ENCODE measurements around the gene STAC3. TPM values are rescaled to one million over a fixed set of nuclear protein-coding genes. Genes with fewer than 3 reads are reported as not detected.
A peak's percentile ranks its signal among the peaks of the same experiment; 100 is the strongest.

The STAC3 gene
- total RNA-seq, 1 experiment from 2014 or later, result 2.5 TPM

DNA sequence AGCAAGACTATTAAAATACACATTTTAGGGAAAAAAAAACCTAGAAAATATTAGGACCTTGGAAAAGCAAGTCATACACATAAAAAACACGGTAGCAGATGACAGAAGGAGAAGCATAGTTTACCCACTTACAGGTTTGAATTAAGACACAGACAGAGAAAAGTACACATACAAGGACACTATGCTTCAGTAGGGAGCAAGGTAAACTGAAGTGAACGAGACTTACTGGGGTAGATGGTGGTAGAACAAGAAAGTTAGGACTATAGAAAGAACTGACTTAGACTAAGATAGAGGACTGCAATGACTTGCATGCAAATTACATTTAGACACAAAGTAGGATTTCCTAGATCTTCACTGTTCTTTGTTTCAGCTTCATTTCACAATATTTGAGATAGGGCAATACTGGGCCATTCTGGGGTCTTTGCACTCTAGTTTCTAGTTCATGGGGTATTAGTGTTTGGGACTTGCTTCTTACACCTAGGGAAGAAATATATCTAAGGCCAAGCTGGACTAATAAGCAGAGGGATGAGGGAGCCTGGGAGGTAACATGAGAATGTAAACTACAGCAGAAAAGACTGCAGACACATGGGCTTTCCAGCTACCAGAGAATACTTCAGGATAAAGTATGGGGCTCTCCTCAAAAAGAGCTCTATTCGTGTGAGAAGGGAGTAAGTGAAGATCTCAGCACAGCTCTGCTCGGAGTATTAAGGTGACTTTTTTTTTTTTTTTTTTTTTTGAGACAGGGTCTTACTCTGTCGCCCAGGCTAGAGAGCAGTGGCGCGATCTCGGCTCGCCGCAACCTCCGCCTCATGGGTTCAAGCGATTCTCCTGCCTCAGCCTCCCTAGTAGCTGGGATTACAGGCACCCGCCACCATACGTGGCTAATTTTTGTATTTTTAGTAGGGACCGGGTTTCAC lies 27.7 kb upstream of the STAC3 start:
- DNase-seq (ENCODE audit: low read depth, low spot score), result no peak
- Histone ChIP-seq H2AFZ (ENCODE audit: low read depth, low read length, poor library complexity, severe bottlenecking) (no peak overlapping the region), H3K79me2 (ENCODE audit: insufficient read depth, low read length) (no peaks in the 10 kb centered on the region), H3K4me1 (ENCODE audit: control insufficient read depth in 1 of 2, insufficient read depth in 2 of 2, low read length in 2 of 2) (peaks cover 20 to 40% of the 10 kb centered on the region in 2 experiments), H3K27me3 (ENCODE audit: insufficient read depth, low read length) (no peaks in the 10 kb centered on the region), H4K20me1 (ENCODE audit: insufficient read depth) (no peaks in the 10 kb centered on the region), H3K9me3 (ENCODE audit: control insufficient read depth in 1 of 2, insufficient read depth in 1 of 2, low read depth in 1 of 2, low read length in 2 of 2) (no peaks in the 10 kb centered on the region), H3K4me2 (ENCODE audit: low read length) (0 out of 2 replicates have a peak overlapping the region, but pooled peaks have one; percentile 83), H3K27ac (ENCODE audit: low read depth, low read length) (no peak overlapping the region), H3K4me3 (replicated peaks in 1 of 2; ENCODE audit: low read depth in 1 of 2, low read length in 2 of 2) (no peak overlapping the region), H3K36me3 (ENCODE audit: control insufficient read depth in 1 of 2, insufficient read depth in 2 of 2, low read length in 2 of 2) (peaks cover 0 to 4% of the 10 kb centered on the region in 2 experiments; a peak in 2 of 4 replicates), H3K9ac (ENCODE audit: low read length) (no peak overlapping the region), H3K9me2 (ENCODE audit: insufficient read depth) (no peaks in the 10 kb centered on the region)
- ChIA-PET CTCF (interaction anchor here (0.9 to 2.6 kb wide), 4 partner anchors 17 to 174 kb away, joined by 4 to 7 read pairs (median 4); no protein-coding TSS in a partner anchor), RAD21 (ENCODE audit: low non-redundant PET in 1 of 2, low total read pairs in 2 of 2, uncharacterized antibody in 2 of 2, unreplicated experiment in 2 of 2) (no interaction called here), POLR2A (no interaction called here)
- BruUV-seq (replicated peaks), result no TSS peak
- ATAC-seq, result no peak
- TF ChIP-seq SIN3A (IDR thresholded peaks at IDR 0.05; ENCODE audit: low read depth), result no peak
- TF ChIP-seq, protein P1, sequence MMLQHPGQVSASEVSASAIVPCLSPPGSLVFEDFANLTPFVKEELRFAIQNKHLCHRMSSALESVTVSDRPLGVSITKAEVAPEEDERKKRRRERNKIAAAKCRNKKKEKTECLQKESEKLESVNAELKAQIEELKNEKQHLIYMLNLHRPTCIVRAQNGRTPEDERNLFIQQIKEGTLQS (IDR thresholded peaks at IDR 0.05), result no peak
- TF ChIP-seq, protein P2, sequence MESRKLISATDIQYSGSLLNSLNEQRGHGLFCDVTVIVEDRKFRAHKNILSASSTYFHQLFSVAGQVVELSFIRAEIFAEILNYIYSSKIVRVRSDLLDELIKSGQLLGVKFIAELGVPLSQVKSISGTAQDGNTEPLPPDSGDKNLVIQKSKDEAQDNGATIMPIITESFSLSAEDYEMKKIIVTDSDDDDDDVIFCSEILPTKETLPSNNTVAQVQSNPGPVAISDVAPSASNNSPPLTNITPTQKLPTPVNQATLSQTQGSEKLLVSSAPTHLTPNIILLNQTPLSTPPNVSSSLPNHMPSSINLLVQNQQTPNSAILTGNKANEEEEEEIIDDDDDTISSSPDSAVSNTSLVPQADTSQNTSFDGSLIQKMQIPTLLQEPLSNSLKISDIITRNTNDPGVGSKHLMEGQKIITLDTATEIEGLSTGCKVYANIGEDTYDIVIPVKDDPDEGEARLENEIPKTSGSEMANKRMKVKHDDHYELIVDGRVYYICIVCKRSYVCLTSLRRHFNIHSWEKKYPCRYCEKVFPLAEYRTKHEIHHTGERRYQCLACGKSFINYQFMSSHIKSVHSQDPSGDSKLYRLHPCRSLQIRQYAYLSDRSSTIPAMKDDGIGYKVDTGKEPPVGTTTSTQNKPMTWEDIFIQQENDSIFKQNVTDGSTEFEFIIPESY (IDR thresholded peaks at IDR 0.05; ENCODE audit: extremely low read depth, insufficient replicate concordance, low read length), result no peak
- TF ChIP-seq POLR2A (IDR thresholded peaks at IDR 0.05; ENCODE audit: borderline replicate concordance, extremely low read depth, insufficient read depth, insufficient read length), result no peak
- TF ChIP-seq ZFX (IDR thresholded peaks at IDR 0.05), result no peak
- TF ChIP-seq POLR2AphosphoS5 (IDR thresholded peaks at IDR 0.05; ENCODE audit: low read depth, low read length), result no peak
- TF ChIP-seq CEBPB (IDR thresholded peaks at IDR 0.05; ENCODE audit: low read depth), result no peak
- TF ChIP-seq, protein P3, sequence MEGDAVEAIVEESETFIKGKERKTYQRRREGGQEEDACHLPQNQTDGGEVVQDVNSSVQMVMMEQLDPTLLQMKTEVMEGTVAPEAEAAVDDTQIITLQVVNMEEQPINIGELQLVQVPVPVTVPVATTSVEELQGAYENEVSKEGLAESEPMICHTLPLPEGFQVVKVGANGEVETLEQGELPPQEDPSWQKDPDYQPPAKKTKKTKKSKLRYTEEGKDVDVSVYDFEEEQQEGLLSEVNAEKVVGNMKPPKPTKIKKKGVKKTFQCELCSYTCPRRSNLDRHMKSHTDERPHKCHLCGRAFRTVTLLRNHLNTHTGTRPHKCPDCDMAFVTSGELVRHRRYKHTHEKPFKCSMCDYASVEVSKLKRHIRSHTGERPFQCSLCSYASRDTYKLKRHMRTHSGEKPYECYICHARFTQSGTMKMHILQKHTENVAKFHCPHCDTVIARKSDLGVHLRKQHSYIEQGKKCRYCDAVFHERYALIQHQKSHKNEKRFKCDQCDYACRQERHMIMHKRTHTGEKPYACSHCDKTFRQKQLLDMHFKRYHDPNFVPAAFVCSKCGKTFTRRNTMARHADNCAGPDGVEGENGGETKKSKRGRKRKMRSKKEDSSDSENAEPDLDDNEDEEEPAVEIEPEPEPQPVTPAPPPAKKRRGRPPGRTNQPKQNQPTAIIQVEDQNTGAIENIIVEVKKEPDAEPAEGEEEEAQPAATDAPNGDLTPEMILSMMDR (IDR thresholded peaks at IDR 0.05 in 2 of 3, conservative IDR thresholded peaks at IDR 0.05 in 1 of 3; ENCODE audit: borderline replicate concordance in 1 of 3, insufficient read depth in 1 of 3, low read depth in 2 of 3, low read length in 2 of 3), result no peak
- TF ChIP-seq EZH2 (IDR thresholded peaks at IDR 0.05), result no peak
- no peak for TF ChIP-seq CBX3 (IDR thresholded peaks at IDR 0.05; ENCODE audit: low read depth)
- TF ChIP-seq YY1 (IDR thresholded peaks at IDR 0.05; ENCODE audit: extremely low read depth, insufficient replicate concordance, low read depth, low read length), result no peak
- TF ChIP-seq TCF7L2 (IDR thresholded peaks at IDR 0.05; ENCODE audit: borderline replicate concordance, extremely low read depth, insufficient read depth, insufficient read length), result no peak
- no peak for TF ChIP-seq JUND (IDR thresholded peaks at IDR 0.05)
- intact Hi-C loops (cut with micrococcal nuclease), result no loop called here
